ENCODE data around the gene KIF17.

- TF ChIP-seq, protein P1, sequence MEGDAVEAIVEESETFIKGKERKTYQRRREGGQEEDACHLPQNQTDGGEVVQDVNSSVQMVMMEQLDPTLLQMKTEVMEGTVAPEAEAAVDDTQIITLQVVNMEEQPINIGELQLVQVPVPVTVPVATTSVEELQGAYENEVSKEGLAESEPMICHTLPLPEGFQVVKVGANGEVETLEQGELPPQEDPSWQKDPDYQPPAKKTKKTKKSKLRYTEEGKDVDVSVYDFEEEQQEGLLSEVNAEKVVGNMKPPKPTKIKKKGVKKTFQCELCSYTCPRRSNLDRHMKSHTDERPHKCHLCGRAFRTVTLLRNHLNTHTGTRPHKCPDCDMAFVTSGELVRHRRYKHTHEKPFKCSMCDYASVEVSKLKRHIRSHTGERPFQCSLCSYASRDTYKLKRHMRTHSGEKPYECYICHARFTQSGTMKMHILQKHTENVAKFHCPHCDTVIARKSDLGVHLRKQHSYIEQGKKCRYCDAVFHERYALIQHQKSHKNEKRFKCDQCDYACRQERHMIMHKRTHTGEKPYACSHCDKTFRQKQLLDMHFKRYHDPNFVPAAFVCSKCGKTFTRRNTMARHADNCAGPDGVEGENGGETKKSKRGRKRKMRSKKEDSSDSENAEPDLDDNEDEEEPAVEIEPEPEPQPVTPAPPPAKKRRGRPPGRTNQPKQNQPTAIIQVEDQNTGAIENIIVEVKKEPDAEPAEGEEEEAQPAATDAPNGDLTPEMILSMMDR (IDR thresholded peaks at IDR 0.05): no peak
- TF ChIP-seq POLR2A (IDR thresholded peaks at IDR 0.05) (no peak), EP300 (IDR thresholded peaks at IDR 0.05) (no peak)
Observed at GRCh38 chr1:20730690-20731056, 12.9 kb upstream of the KIF17 start.

Data from upper lobe of left lung (tissue), 4 donors.